Right cardiac atrium (tissue), 5 donors: Measurements from ENCODE around the gene PLCZ1. TPM values are rescaled to one million over a fixed set of nuclear protein-coding genes. Genes with fewer than 3 reads are reported as not detected.
A peak's percentile ranks its signal among the peaks of the same experiment; 100 is the strongest.
"Not testable (repeated sequence)": the region's sequence is repeated elsewhere in the genome, so short reads cannot be mapped to it uniquely, and the experiment has no call there.

ENCODE experiments used
- ATAC-seq, 2 donors: fragments of 200-7000 bp; cut with Tn5 transposase; one replicate each; pipeline versions ENCODE4 v1.8.0 to v1.9.1; 2020; ENCODE audit warnings: moderate library complexity in 2 of 2, mild to moderate bottlenecking in 1 of 2
- DNase-seq, 3 donors: peaks; one replicate each; pipeline ENCODE4 v3.0.0-alpha.2; 2020
- H3K27ac ChIP-seq: one replicate; pipeline ENCODE4 v1.5.1; 2013; ENCODE audit warnings: mild to moderate bottlenecking, low read length, control low read depth, moderate library complexity
- H3K27me3 ChIP-seq: one replicate; pipeline ENCODE4 v1.6.1; 2013; ENCODE audit not compliant: control insufficient read depth, insufficient read depth
- H3K4me1 ChIP-seq: one replicate; pipeline ENCODE4 v1.6.1; 2013; ENCODE audit warnings: low read length; ENCODE audit not compliant: control insufficient read depth, insufficient read depth
- H3K4me3 ChIP-seq: one replicate; pipeline ENCODE4 v1.5.1; 2013; ENCODE audit warnings: low read length, control low read depth
- H3K9me3 ChIP-seq: one replicate; pipeline ENCODE4 v1.6.1; 2013; ENCODE audit warnings: low read length; ENCODE audit not compliant: control insufficient read depth
- WGBS: extraction: QIAGEN DNeasy Blood & Tissue Kit; methylation state at CpG from one replicate; pipeline ENCODE4 v1.1.7; 2013; 5-methylcytosine and 5-hydroxymethylcytosine counted together
- intact Hi-C, 4 donors: fragments of 100-400 bp; cut with DNase I; formaldehyde crosslinking; loops; one replicate each; pipeline versions ENCODE4 v1.11.0 to v1.14.0; 2022 to 2023
- long read RNA-seq, 4 donors: library from polyadenylated mRNA; unstranded; transcript quantifications; one replicate each; pipeline ENCODE4 v2.0.0, GENCODE V29; 2020 to 2021
- polyA plus RNA-seq: library from polyadenylated mRNA; stranded (reverse); fragments of 200-250 nt; gene quantifications from one replicate; pipeline ENCODE4 v1.2.3, GENCODE V29; 2013
- total RNA-seq, 4 donors: library from RNA; stranded (reverse); fragmentation: NEBNext Ultra II Directional; extraction: Animal tissue kit (Norgen Biotek cat#: 25700); gene quantifications; one replicate each; pipeline ENCODE4 v1.2.1, GENCODE V29; 2021
- donor health status: healthy with polysubstance abuse.
- donor health status: DM: no; HTN: yes; CAD: no.
- donor health status: DM: no; HTN: no; CAD: no.
- donor health status: DM: no; HTN: yes; CAD: no; lungs with severe emphysema.
- donor health status: DM: yes; HTN: yes; CAD: no.

PLCZ1 gene, protein sequence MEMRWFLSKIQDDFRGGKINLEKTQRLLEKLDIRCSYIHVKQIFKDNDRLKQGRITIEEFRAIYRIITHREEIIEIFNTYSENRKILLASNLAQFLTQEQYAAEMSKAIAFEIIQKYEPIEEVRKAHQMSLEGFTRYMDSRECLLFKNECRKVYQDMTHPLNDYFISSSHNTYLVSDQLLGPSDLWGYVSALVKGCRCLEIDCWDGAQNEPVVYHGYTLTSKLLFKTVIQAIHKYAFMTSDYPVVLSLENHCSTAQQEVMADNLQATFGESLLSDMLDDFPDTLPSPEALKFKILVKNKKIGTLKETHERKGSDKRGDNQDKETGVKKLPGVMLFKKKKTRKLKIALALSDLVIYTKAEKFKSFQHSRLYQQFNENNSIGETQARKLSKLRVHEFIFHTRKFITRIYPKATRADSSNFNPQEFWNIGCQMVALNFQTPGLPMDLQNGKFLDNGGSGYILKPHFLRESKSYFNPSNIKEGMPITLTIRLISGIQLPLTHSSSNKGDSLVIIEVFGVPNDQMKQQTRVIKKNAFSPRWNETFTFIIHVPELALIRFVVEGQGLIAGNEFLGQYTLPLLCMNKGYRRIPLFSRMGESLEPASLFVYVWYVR
- 1 to 10 TPM in 1 of 4 donors, under 1 TPM in 2, not detected in 1; 0.47 to 1.3 (median 0.97) TPM for total RNA-seq
- 0.34 TPM for polyA plus RNA-seq
- long read RNA-seq, donor 1, result 0 reads
- long read RNA-seq, donor 2, partial matches to known transcripts, result 0 of 1 reads
- long read RNA-seq, donor 2, other reads (novel, unspliced or antisense), result 1 of 1 reads
- long read RNA-seq, donor 3, result 0 reads
- long read RNA-seq, donor 4, result 0 reads

DNA sequence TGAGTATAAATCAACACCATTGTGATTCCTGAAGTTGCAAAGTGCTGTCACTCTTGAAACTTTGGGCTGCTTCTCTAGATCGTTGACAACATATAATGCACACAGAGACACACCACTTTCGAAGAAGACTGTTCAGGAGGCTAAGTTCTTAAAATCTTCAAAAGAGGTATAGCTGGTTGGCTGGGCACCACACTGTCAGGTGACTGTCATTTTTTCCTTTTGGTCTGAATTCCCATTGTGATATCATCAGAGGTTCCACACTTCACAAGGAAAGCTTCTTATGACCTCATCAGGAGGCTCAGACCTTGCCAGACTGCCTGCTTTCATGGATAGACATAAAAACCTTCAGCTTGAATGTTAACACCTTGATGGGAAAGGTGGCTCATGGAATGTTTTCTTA is at the start of gene PLCZ1, which contains the start of gene CAPZA3:
Gene PLCZ1, minus strand, starts transcription at position 194 of the 400 bp plus-strand sequence. CDS start 641 bp downstream, outside the sequence.
Gene CAPZA3, plus strand, starts transcription at position 301 of the 400 bp plus-strand sequence. CDS start 150 bp downstream, outside the sequence.
- Histone ChIP-seq H3K27ac (no peak within 1 kb of the TSS), H3K27me3 (no peaks in the 10 kb centered on the region), H3K4me1 (no peaks in the 10 kb centered on the region), H3K9me3 (no peaks in the 10 kb centered on the region), H3K4me3 (no peak within 1 kb of the TSS)
- intact Hi-C loops, result no loop called here
- ATAC-seq, result no peak
- DNase-seq, result no peak
- 87% methylated on average over 2 of the region's 2 CpGs for WGBS

DNA sequence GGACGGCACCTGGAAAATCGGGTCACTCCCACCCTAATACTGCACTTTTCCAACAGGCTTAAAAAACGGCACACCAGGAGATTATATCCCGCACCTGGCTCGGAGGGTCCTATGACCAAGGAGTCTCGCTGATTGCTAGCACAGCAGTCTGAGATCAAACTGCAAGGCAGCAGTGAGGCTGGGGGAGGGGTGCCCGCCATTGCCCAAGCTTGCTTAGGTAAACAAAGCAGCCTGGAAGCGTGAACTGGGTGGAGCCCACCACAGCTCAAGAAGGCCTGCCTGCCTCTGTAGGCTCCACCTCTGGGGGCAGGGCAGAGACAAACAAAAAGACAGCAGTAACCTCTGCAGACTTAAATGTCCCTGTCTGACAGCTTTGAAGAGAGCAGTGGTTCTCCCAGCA is 47.7 kb upstream of the PLCZ1 start:
- ATAC-seq, H3K4me1 ChIP-seq, H3K4me3 ChIP-seq, H3K27me3 ChIP-seq, H3K9me3 ChIP-seq, DNase-seq, H3K27ac ChIP-seq, intact Hi-C loops: not testable (repeated sequence)
- WGBS, result 95% methylated on average over 8 of the region's 8 CpGs

DNA sequence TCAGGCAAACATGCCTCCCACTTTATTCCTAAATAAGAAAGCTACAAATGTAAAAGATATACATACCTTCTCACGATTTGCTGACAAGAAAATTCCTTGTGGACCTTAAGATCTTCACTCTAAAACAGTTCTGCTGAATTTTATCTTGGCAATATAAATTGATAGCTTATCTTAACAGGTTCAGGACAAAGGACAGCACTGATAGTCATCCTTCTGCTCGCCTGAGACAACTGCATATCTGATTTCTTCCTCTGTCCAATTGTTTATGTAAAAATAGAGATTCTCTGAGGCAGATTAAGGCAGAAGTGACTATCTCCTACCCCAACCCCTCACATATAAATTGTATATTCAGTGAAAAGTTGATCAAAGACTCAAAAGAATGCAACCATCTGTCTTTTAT is 45.0 kb upstream of the PLCZ1 start:
- no peak for DNase-seq
- ATAC-seq, result no peak
- no peak overlapping the region for H3K4me3 ChIP-seq
- intact Hi-C loops, result no loop called here
- WGBS, result 53% methylated on average over 2 of the region's 2 CpGs
- no peaks in the 10 kb centered on the region for H3K4me1 ChIP-seq
- no peaks in the 10 kb centered on the region for H3K27me3 ChIP-seq
- H3K9me3 ChIP-seq, result no peaks in the 10 kb centered on the region
- no peak overlapping the region for H3K27ac ChIP-seq

DNA sequence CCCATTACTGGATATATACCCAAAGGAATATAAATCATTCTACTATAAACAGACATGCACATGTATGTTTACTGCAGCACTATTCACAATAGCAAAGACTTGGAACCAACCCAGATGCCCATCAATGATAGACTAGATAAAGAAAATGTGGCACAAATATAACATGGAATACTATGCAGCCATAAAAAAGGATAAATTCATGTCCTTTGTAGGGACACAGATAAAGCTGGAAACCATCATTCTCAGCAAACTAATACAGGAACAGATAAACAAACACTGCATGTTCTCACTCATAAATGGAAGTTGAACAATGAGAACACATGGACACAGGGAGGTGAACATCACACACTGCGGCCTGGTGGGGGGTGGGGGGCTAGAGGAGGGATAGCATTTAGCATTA is 28.7 kb upstream of the PLCZ1 start:
- H3K4me1 ChIP-seq, H3K4me3 ChIP-seq, ATAC-seq, H3K27ac ChIP-seq, intact Hi-C loops, H3K9me3 ChIP-seq, H3K27me3 ChIP-seq, DNase-seq: not testable (repeated sequence)
- 47% methylated on average over 1 of the region's 1 CpG for WGBS

DNA sequence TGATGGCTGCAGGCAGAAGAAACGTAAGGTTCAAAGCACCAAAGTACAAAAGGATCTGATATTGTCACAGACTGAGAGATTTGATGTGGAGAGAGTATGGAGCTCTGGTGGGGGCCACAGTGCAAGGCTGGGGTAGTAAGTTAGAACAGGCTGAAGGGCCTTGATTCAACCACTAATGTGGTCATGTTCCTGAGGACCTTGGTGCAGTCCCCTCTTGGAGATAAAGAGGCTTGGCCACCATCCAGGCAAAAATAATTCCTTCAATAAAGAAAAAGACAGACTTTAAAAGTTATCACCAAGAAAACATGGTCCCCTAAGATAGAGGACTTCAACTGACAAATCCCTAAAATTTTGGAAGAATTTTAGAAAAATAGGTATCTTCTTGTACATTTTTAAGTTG is 17.5 kb upstream of the PLCZ1 start:
- Histone ChIP-seq H3K27me3 (no peaks in the 10 kb centered on the region), H3K9me3 (no peaks in the 10 kb centered on the region), H3K4me1 (peaks cover 5% of the 10 kb centered on the region), H3K27ac (peak overlapping the region; percentile 17), H3K4me3 (no peak overlapping the region)
- DNase-seq (no peak), ATAC-seq (no peak)
- WGBS, result 80% methylated on average over 1 of the region's 1 CpG
- intact Hi-C loops, result no loop called here

DNA sequence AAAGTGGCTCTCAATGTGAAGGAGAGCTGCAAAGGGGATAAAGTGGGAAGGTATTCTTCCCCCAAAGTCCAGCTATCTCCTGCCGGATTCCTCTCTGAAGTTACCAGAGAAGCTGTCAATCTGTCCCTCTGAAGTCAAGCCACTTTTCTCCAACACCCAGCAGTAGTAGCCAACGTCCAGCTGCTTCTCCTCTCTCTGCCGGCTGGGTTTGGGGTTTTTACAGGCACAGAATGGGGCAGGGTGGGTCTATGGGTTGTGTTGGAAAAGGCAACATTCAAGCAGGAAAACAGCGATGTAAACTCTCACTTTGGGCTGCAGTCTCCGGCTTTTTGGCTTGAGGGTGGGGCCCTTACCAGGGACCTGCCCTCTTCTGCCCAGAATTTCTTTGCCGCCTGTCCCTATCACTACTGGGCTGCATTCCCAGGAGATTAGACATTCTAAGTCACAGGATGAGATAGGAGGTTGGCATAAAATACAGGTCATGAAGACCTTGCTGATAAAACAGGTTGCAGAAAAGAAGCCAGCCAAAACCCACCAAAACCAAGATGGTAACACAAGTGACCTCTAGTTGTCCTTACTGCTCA is 16.4 kb upstream of the PLCZ1 start:
- Histone ChIP-seq H3K4me3 (no peak overlapping the region), H3K4me1 (peaks cover 5% of the 10 kb centered on the region), H3K27me3 (no peaks in the 10 kb centered on the region), H3K27ac (peak overlapping the region; percentile 82), H3K9me3 (no peaks in the 10 kb centered on the region)
- DNase-seq (peak in 1 of 3 donors; percentile 18), ATAC-seq (peak; percentile 71 to 72)
- 46% methylated on average over 6 of the region's 6 CpGs for WGBS
- intact Hi-C loops, result no loop called here

DNA sequence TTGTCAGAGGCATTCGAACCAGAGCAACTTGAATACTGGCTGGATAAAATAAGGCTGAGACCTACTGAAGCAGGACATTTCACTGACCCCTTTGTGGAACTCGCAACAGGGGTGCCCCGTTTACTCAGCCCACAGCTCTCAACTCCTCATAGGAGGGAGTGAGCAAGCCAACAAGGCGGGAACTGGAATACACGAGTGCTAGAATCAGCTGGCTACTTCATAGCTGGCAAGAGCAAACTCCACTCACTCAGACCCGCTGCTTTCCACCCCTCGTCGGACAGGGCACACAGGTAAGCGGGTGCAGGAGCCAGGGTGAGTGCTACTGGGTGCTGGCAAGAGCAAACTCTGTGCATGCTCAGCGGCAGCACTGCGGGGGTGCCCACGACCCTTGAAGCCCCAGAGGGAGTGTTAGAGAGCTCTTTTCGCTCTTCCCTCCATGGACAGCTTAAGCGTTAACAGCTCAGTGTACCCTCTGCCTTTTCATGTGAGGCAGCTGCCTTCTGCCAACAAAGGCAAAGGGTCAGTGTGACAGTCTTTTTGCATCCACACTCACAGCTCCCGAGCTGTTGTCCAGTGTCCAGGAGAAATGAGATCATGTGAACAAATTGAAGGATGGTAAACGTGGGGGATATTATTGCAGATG is 15.8 kb upstream of the PLCZ1 start:
- Histone ChIP-seq H3K9me3 (no peaks in the 10 kb centered on the region), H3K27ac (peak overlapping the region; percentile 94), H3K4me1 (peaks cover 4% of the 10 kb centered on the region), H3K4me3 (no peak overlapping the region), H3K27me3 (no peaks in the 10 kb centered on the region)
- 37% methylated on average over 16 of the region's 16 CpGs for WGBS
- intact Hi-C loops, result no loop called here
- peak; percentile 88 to 90 for ATAC-seq
- DNase-seq, result peak; percentile 19 to 69 (median 62)

DNA sequence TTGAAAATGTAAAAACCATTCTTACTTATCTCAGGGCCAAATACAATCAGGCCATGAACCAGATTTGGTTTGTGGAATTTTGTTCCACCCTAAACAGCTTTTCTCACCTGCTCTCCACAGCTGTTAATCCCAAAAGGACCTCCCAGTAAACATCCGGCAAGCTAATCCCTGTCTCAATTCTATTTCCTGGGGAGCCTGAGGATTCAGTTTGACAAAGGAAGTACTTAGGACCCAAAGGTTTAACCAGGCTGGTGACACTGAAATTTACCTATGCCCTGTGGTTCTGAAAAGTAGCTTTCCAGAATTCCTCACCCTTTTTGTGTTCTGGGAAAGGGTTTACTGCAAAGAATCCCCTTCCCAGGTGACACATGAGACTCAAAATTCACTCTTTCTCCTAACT is 15.1 kb upstream of the PLCZ1 start:
- H3K27ac ChIP-seq, result peak overlapping the region; percentile 90
- no peaks in the 10 kb centered on the region for H3K9me3 ChIP-seq
- H3K4me3 ChIP-seq, result no peak overlapping the region
- 50% methylated on average over 1 of the region's 1 CpG for WGBS
- ATAC-seq, result no peak
- DNase-seq, result no peak
- H3K4me1 ChIP-seq, result peaks cover 3% of the 10 kb centered on the region
- intact Hi-C loops, result no loop called here
- H3K27me3 ChIP-seq, result no peaks in the 10 kb centered on the region

DNA sequence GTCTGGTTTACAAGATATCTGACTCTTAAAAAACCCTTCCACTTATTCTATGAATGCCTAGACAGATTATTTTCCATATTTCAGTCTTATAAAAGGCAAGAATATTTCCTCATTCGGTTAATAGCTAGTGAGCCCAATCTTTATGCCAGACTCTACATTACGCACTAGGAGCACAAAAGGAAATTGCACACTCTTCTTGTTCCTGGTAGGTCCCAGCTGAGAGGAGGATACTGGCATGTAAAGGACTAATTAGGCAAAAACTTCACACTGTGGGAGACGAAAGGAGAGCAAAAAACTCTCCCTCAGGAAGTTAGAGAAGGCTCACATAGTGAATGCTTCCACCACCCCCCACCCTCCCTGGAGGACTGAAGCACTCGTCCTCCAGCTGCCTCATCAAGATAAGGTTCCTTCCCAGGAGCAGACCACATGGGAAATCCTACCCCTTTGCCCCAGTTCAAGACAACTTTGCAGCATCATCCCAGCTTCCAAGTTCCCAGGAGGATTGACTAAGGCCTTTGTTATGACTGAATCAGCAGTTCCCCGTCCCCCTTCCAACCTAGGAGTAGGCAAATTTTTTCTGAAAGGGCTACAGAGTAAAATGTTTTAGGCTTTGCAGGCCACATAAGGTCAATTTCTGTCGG is 14.6 kb upstream of the PLCZ1 start:
- Histone ChIP-seq H3K4me1 (peaks cover 3% of the 10 kb centered on the region), H3K9me3 (no peaks in the 10 kb centered on the region), H3K27ac (peak overlapping the region; percentile 60), H3K4me3 (no peak overlapping the region), H3K27me3 (no peaks in the 10 kb centered on the region)
- WGBS, result 29% methylated on average over 6 of the region's 6 CpGs
- peak; percentile 21 to 47 for ATAC-seq
- peak; percentile 33 to 41 (median 37) for DNase-seq
- intact Hi-C loops, result no loop called here

DNA sequence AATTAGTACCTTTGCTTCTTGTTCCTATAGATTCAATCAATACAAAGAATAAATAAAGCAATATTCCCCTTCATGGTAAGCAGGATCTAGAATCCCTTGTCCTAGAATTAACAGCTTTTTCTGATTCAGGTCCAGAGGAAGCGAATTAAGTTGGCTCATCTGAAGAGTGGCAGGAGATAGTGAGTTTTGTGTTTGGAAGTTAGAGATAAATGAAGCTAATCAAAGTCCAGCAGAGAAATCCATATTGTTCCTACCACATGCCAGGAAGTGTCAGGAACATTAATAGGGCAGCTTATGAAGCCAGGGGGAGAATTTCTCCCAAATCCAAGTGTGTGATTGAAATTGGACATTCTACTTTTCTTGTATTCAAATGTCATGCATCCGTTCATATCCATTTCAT is 14.1 kb upstream of the PLCZ1 start:
- no peaks in the 10 kb centered on the region for H3K9me3 ChIP-seq
- no peak overlapping the region for H3K27ac ChIP-seq
- peaks cover 3% of the 10 kb centered on the region for H3K4me1 ChIP-seq
- ATAC-seq (no peak), DNase-seq (no peak)
- intact Hi-C loops, result no loop called here
- H3K4me3 ChIP-seq, result no peak overlapping the region
- no peaks in the 10 kb centered on the region for H3K27me3 ChIP-seq
- WGBS, result 34% methylated on average over 2 of the region's 2 CpGs
